Stimulated activated CD8-positive, alpha-beta memory T cell treated with anti-CD3 and anti-CD28 coated beads, Interleukin-7, amount 100 ng/mL, for 4 hours (primary cell): ENCODE results near the gene NEDD4L.
"Not testable (repeated sequence)": the region's sequence is repeated elsewhere in the genome, so short reads cannot be mapped to it uniquely, and the experiment has no call there.

Experiments
- DNase-seq, 2 donors: peaks; one replicate each; pipeline ENCODE4 v3.0.0-alpha.2; 2020; ENCODE audit warnings: low read depth in 2 of 2

NEDD4L gene

GRCh38 chr18:58264075-58264474 is 220.0 kb downstream of the NEDD4L start:
- DNase-seq = no peak

DNA sequence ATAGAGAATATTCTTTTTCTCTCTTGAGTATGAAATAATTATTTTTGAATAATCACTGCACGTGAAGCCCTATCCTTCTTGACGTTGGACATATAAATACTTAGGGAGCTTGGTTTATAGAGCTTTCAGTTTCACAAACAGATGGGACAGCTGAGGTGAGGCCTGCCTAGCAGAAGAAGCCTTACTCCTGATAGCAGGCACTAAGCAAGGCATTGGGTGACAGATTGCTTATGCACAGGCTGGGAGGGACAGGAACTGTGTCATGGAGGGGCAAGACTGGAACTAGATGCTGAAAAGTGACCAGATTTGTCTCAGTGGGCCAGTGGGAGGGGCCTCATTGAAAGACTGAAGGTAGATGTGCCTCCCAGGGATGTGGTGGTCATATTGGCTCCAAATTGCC is 220.8 kb downstream of the NEDD4L start:
- no peak for DNase-seq

- not testable (repeated sequence) for DNase-seq
Measured at GRCh38 chr18:58265489-58265888, 221.5 kb downstream of the NEDD4L start.

- DNase-seq = no peak
Measured at GRCh38 chr18:58266291-58266690, 222.3 kb downstream of the NEDD4L start.

GRCh38 chr18:58267493-58267892 is 223.5 kb downstream of the NEDD4L start:
- DNase-seq = no peak

- DNase-seq = no peak
Measured at GRCh38 chr18:58268849-58269248, 224.8 kb downstream of the NEDD4L start.

DNA sequence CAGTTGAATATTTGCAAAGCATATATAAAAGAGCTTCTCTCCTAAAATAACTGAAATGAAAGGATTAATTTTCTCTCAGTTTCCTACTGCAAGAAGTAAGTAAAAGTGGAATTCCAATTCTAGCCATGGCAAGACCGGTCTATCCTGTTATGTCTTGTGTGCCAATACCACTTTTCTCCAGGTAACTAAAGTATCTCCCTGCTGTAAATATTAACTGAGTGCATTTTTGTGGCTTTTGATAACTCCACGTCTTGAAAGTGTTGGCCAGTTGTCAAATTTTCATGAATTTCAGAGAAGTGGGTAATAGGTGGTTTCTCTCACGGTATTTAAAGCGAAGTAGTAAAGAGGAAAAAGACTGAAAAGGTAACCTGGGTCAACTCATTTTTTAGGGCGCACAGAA is 225.9 kb downstream of the NEDD4L start:
- DNase-seq = no peak

GRCh38 chr18:58270396-58270795 is 226.4 kb downstream of the NEDD4L start:
- DNase-seq = no peak

DNA sequence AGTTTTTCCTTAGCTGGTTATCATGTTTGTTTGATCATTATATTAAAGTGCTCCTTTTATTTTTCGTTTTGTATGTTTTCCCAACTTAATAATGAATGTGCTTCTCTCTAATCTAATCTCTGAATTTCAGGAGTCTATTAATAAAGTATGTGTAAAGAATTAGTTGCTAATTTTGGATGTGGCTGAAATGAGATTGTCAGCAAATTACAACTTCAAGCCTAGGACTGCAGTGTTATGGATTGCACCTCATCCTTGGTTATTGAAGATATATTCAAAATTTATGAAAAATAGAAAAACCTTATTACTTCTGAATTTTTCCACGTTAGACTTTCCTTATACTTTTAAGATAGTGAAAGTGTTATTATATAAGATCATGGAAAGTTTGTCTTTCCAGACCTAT is 227.7 kb downstream of the NEDD4L start:
- no peak for DNase-seq

GRCh38 chr18:58272209-58272608 is 228.2 kb downstream of the NEDD4L start:
- no peak for DNase-seq

GRCh38 chr18:58272779-58273435 is 228.9 kb downstream of the NEDD4L start:
- no peak for DNase-seq

DNA sequence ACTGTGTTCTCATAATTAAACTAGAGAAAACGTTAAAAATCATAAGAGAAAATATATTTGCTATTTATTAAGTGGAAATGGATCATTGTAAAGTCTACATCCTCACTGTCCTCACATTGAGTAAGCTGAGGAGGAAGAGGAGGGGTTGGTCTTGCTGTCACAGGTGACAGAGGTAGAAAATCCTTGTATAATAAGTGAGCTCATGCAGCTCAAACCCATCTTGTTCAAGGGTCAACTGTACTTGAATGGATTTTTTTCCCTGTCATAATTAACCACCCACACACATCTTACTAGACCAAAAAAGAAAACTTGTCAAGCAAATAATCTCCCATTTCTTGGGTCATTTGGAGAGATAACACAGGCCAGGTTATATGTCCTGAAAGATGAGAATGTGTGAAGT is 231.2 kb downstream of the NEDD4L start:
- no peak for DNase-seq

- DNase-seq = no peak
Measured at GRCh38 chr18:58276789-58277739, 233.0 kb downstream of the NEDD4L start.

DNA sequence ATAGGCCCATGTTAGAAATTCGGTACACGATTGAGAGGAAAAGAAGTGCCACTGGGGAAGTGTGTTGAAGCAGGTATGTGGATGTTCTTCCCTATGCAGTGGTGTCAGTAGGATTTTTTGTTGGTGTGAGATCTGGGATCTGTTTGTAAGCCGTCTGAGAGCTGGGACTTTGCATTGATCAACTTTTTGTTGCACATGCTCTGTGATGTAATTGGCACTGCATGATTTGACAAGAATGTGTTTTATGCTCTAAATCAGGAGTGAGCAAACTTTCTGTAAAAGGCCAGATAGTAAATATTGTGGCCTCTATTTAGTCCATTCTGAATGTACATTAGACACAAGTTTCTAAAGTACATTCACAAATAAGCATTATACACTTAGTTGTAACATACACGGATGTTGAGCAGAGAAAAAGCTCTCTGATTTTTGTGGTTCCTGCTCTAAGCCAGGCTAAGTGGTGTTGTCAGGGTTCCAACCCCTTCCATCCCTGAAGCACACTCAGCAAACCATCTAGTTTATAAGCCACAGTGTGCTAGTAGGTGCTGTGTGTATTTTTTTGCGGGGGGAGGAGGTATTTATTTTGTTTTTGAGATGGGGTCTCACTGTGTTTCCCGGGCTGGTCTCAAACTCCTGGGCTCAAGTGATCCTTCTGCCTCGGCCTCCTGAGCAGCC is 235.6 kb downstream of the NEDD4L start:
- no peak for DNase-seq

DNA sequence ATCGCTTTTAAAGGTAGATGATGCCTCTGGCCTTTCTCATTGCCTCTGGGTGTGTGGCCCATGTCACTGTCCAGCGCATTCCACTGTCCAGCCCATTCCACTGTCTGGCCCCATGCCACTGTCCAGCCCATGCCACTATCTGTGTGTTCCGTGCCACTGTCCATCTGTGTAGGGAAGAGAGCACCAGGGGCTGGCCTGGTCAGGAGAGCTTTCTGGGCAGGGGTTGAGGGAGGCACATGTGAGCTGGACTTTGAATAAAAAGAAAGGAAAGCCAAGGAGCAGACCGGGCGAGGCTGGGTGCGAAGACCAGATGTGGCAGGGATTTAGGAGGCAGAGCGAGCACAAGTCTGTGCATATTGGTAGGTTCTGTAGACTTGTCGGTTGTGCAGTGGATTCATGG is 236.2 kb downstream of the NEDD4L start:
- DNase-seq = no peak

DNA sequence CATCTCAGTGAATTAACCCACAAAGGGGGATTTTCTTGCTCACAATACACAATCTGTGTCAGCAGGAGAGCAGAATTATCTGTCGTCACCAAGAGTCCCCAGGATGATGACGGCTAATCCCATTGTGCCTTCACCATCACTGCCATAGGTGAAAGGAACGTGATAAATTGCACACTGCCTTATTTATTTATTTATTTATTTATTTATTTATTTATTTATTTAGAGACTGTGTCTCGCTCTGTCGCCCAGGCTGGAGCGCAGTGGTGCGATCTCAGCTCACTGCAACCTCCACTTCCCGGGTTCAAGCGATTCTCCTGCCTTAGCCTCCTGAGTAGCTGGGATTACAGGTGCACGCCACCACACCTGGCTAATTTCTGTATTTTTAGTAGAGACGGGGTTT is 238.8 kb downstream of the NEDD4L start:
- DNase-seq = not testable (repeated sequence)

DNA sequence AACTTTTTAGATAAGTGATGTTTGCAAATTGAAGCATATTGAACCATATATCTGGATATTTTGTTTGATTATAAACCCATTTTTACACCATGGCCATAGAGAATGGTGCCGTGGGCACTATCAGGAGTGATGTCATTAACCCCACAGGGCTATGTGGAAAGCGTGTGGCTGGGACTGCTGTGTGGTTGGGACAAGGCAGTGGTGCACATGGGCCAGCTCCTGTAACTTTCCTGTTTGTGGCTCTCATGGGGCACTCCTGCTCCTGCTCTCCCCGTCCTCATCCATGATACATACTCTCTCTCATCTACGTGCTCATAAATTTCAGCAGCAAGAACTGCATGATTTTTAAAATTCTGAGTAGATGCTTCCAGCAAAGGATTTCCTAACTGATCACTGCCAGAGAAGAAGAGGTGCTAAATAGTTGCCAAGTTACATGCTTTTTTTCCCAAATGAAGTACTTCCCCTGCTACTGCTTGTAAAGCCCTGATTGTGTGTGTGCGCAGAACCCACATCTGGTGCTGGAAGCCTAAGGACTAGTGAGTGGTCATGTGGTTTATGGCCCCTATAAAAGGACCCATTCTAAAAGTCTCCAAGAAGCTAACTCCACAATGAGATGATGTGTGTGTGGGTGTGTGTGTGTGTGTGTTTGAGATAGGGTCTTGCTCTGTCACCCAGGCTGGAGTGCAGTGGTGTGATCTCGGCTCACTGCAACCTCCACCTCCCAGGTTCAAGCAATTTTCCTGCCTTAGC is 240.8 kb downstream of the NEDD4L start:
- no peak for DNase-seq

- no peak for DNase-seq
Measured at GRCh38 chr18:58285449-58286130, 241.6 kb downstream of the NEDD4L start.

DNA sequence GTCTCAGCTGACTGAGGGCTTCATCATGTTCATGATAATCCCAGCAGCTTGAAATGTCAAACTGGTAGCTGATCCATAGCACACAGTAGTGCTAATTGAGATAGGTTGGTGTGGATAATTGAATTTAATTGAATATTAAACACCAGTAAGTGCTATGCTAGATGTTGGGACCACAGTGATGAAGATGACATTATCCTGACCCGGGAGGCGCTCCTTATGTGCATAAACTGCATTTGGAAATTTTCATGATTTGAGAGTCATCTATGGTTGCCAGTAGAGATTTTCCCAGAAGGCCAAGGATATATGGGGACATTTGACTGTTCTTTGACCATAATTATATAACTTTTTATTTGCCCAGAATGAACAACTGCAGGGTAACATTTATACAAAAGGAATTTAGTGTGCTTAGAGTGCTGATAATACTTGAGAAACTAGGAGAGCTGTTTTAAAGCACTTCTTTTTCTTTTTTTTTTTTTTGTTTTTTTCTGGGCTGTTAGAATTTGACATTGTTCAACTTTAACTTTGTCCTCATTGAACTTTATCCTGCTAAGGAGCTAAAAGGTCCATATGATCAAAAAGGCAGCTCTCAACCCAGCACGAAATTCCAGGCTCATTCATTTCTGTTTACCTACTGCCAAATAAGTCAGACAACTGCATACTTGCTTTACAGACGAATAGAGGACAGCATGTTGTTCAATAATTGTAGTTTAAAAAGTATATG is 242.8 kb downstream of the NEDD4L start:
- no peak for DNase-seq
